Immature natural killer cell (primary cell): ENCODE results near the gene GSS. TPM values are rescaled to one million over a fixed set of nuclear protein-coding genes. Genes with fewer than 3 reads are reported as not detected.
A peak's percentile ranks its signal among the peaks of the same experiment; 100 is the strongest.

Experiments used
- DNase-seq, 3 donors: peaks; one replicate each; pipeline ENCODE4 v3.0.0; 2022; ENCODE audit warnings: mixed read lengths in 1 of 3
- H3K27ac Mint-ChIP-seq, 6 donors: one replicate each; pipeline ENCODE4 v1.8.0; 2020; ENCODE audit warnings: mixed read lengths in 6 of 6, mild to moderate bottlenecking in 5 of 6, inconsistent platforms in 4 of 6, moderate library complexity in 3 of 6
- H3K27me3 Mint-ChIP-seq, 3 donors: one replicate each; pipeline ENCODE4 v1.8.0; 2020 to 2021; ENCODE audit warnings: low read depth in 3 of 3, mild to moderate bottlenecking in 3 of 3, mixed read lengths in 3 of 3, moderate library complexity in 3 of 3, inconsistent platforms in 1 of 3
- H3K36me3 Mint-ChIP-seq, 3 donors: one replicate each; pipeline ENCODE4 v1.8.0; 2020; ENCODE audit warnings: mixed read lengths in 3 of 3, inconsistent platforms in 2 of 3, mild to moderate bottlenecking in 2 of 3
- H3K4me1 Mint-ChIP-seq, 2 donors: one replicate each; pipeline ENCODE4 v1.8.0; 2020; ENCODE audit warnings: inconsistent platforms in 2 of 2, mild to moderate bottlenecking in 2 of 2, mixed read lengths in 2 of 2, moderate library complexity in 1 of 2
- H3K4me3 Mint-ChIP-seq, 5 donors: one replicate each; pipeline ENCODE4 v1.8.0; 2020; ENCODE audit warnings: mild to moderate bottlenecking in 5 of 5, mixed read lengths in 5 of 5, inconsistent platforms in 3 of 5, moderate library complexity in 3 of 5
- H3K9me3 Mint-ChIP-seq, 6 donors: one replicate each; pipeline ENCODE4 v1.8.0; 2020; ENCODE audit warnings: mild to moderate bottlenecking in 6 of 6, mixed read lengths in 6 of 6, inconsistent platforms in 4 of 6, moderate library complexity in 3 of 6
- polyA plus RNA-seq, 3 donors: library from polyadenylated mRNA; unstranded; fragments of 300-500 nt; fragmentation: Illumina TruSeq; gene quantifications; one replicate each; pipeline ENCODE4 v1.2.3, GENCODE V29; 2021

The GSS gene
- polyA plus RNA-seq, 3 donors from 2014 or later: 32.4 to 60.6 (median 45.7) TPM

GRCh38 chr20:34978092-34978744 is 22.6 kb upstream of the GSS start:
- no peaks in the 10 kb centered on the region for H3K36me3 Mint-ChIP-seq
- DNase-seq: no peak

GRCh38 chr20:34977365-34978091 is 21.9 kb upstream of the GSS start:
- Mint-ChIP-seq H3K36me3 (no peaks in the 10 kb centered on the region), H3K4me1 (no peaks in the 10 kb centered on the region), H3K9me3 (no peaks in the 10 kb centered on the region), H3K27me3 (peaks cover 2 to 10% (median 5%) of the 10 kb centered on the region in 3 donors), H3K27ac (no peak overlapping the region), H3K4me3 (no peak overlapping the region)
- no peak for DNase-seq

More at GRCh38 chr20:34978092-34978744, 22.6 kb upstream of the GSS start:
- no peak overlapping the region for H3K4me3 Mint-ChIP-seq
- H3K27ac Mint-ChIP-seq: no peak overlapping the region
- no peaks in the 10 kb centered on the region for H3K9me3 Mint-ChIP-seq
- H3K4me1 Mint-ChIP-seq: no peaks in the 10 kb centered on the region
- H3K27me3 Mint-ChIP-seq: peaks cover 2 to 10% (median 6%) of the 10 kb centered on the region in 3 donors

GRCh38 chr20:34976286-34976685 is 20.7 kb upstream of the GSS start:
- Mint-ChIP-seq H3K4me1 (no peaks in the 10 kb centered on the region), H3K9me3 (no peaks in the 10 kb centered on the region), H3K27ac (no peak overlapping the region), H3K4me3 (no peak overlapping the region), H3K27me3 (peaks cover 0 to 7% (median 5%) of the 10 kb centered on the region in 3 donors), H3K36me3 (no peaks in the 10 kb centered on the region)
- no peak for DNase-seq

GRCh38 chr20:34974246-34974645 is 18.6 kb upstream of the GSS start:
- no peak overlapping the region for H3K27ac Mint-ChIP-seq
- H3K4me1 Mint-ChIP-seq: no peaks in the 10 kb centered on the region
- peaks cover 0 to 6% (median 2%) of the 10 kb centered on the region in 3 donors for H3K27me3 Mint-ChIP-seq
- no peaks in the 10 kb centered on the region for H3K36me3 Mint-ChIP-seq
- no peak for DNase-seq
- no peaks in the 10 kb centered on the region for H3K9me3 Mint-ChIP-seq
- no peak overlapping the region for H3K4me3 Mint-ChIP-seq

GRCh38 chr20:34971561-34972235 is 16.1 kb upstream of the GSS start:
- Mint-ChIP-seq H3K36me3 (no peaks in the 10 kb centered on the region), H3K27ac (no peak overlapping the region), H3K9me3 (no peaks in the 10 kb centered on the region), H3K4me3 (no peak overlapping the region), H3K4me1 (no peaks in the 10 kb centered on the region), H3K27me3 (peaks cover 0 to 4% (median 0%) of the 10 kb centered on the region in 3 donors)
- no peak for DNase-seq

GRCh38 chr20:34970846-34971560 is 15.4 kb upstream of the GSS start:
- H3K27ac Mint-ChIP-seq: no peak overlapping the region

GRCh38 chr20:34970193-34970840 is 14.7 kb upstream of the GSS start:
- H3K9me3 Mint-ChIP-seq: no peaks in the 10 kb centered on the region
- DNase-seq: no peak
- H3K4me3 Mint-ChIP-seq: no peak overlapping the region
- no peak overlapping the region for H3K27ac Mint-ChIP-seq
- no peaks in the 10 kb centered on the region for H3K36me3 Mint-ChIP-seq
- peaks cover 0 to 1% (median 0%) of the 10 kb centered on the region in 3 donors for H3K27me3 Mint-ChIP-seq
- H3K4me1 Mint-ChIP-seq: no peaks in the 10 kb centered on the region

More at GRCh38 chr20:34970846-34971560, 15.4 kb upstream of the GSS start:
- Mint-ChIP-seq H3K36me3 (no peaks in the 10 kb centered on the region), H3K27me3 (no peaks in the 10 kb centered on the region), H3K4me3 (no peak overlapping the region), H3K4me1 (no peaks in the 10 kb centered on the region), H3K9me3 (no peaks in the 10 kb centered on the region)
- no peak for DNase-seq

GRCh38 chr20:34968042-34968775 is 12.6 kb upstream of the GSS start:
- no peak overlapping the region for H3K27ac Mint-ChIP-seq
- no peaks in the 10 kb centered on the region for H3K4me1 Mint-ChIP-seq
- H3K36me3 Mint-ChIP-seq: no peaks in the 10 kb centered on the region
- peaks cover 0 to 2% (median 1%) of the 10 kb centered on the region in 3 donors for H3K27me3 Mint-ChIP-seq
- H3K9me3 Mint-ChIP-seq: no peaks in the 10 kb centered on the region
- H3K4me3 Mint-ChIP-seq: no peak overlapping the region
- no peak for DNase-seq

- Mint-ChIP-seq H3K9me3 (no peaks in the 10 kb centered on the region), H3K4me3 (no peak overlapping the region), H3K27me3 (peaks cover 0 to 2% (median 1%) of the 10 kb centered on the region in 3 donors), H3K4me1 (no peaks in the 10 kb centered on the region), H3K27ac (no peak overlapping the region), H3K36me3 (no peaks in the 10 kb centered on the region)
- DNase-seq: no peak
Measured at GRCh38 chr20:34967421-34967820, 11.8 kb upstream of the GSS start.

- H3K4me1 Mint-ChIP-seq: no peaks in the 10 kb centered on the region
Measured at GRCh38 chr20:34965051-34965450, 9.4 kb upstream of the GSS start.

GRCh38 chr20:34964486-34964885 is 8.9 kb upstream of the GSS start:
- H3K27ac Mint-ChIP-seq: no peak overlapping the region
- no peak for DNase-seq
- peaks cover 0 to 3% (median 2%) of the 10 kb centered on the region in 3 donors for H3K27me3 Mint-ChIP-seq
- no peak overlapping the region for H3K4me3 Mint-ChIP-seq
- H3K9me3 Mint-ChIP-seq: no peaks in the 10 kb centered on the region
- no peaks in the 10 kb centered on the region for H3K36me3 Mint-ChIP-seq
- no peaks in the 10 kb centered on the region for H3K4me1 Mint-ChIP-seq

More at GRCh38 chr20:34965051-34965450, 9.4 kb upstream of the GSS start:
- Mint-ChIP-seq H3K36me3 (no peaks in the 10 kb centered on the region), H3K27ac (no peak overlapping the region), H3K4me3 (no peak overlapping the region), H3K9me3 (no peaks in the 10 kb centered on the region), H3K27me3 (peaks cover 0 to 3% (median 2%) of the 10 kb centered on the region in 3 donors)
- DNase-seq: no peak

- peak overlapping the region in 3 of 6 donors; percentile 94 to 97 (median 96) for H3K27ac Mint-ChIP-seq
- DNase-seq: no peak
- no peaks in the 10 kb centered on the region for H3K9me3 Mint-ChIP-seq
- H3K27me3 Mint-ChIP-seq: peaks cover 6 to 13% (median 6%) of the 10 kb centered on the region in 3 donors
- H3K36me3 Mint-ChIP-seq: no peaks in the 10 kb centered on the region
- H3K4me1 Mint-ChIP-seq: peaks cover 21 to 25% of the 10 kb centered on the region in 2 donors
- H3K4me3 Mint-ChIP-seq: peak overlapping the region in 3 of 5 donors; percentile 24 to 96 (median 90)
Measured at GRCh38 chr20:34956751-34957472, 1.3 kb upstream of the GSS start.
